Cortex of kidney (tissue), 1 donor: ENCODE results near the gene PTPRG.

Source experiments
- DNase-seq: peaks from one replicate; lab custom pipeline; 2025; lab: John Stamatoyannopoulos, UW

Gene PTPRG

GRCh38 chr3:61966200-61966599, 404.8 kb downstream of the PTPRG start:
- no peak for DNase-seq

- no peak for DNase-seq
Measured at GRCh38 chr3:61967019-61967418, 405.6 kb downstream of the PTPRG start.

DNA sequence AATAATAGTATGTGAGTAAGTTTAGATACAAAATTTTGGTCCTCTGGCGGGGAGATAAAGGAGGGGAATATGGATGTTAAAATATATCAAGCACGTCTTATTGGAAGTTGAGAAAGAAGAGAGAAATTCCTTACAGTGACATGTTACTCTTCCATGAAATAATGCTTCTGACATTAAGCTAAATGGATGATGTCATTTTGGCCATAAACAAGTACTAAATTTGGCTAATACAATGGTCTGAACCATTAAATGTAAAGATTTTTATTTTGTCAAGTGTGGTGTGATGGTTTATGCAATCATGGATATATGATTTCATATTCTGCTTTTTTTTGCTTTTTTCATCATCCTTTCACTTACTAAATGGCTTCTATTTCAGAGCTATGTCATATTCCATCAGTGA, 406.6 kb downstream of the PTPRG start:
- no peak for DNase-seq

DNA sequence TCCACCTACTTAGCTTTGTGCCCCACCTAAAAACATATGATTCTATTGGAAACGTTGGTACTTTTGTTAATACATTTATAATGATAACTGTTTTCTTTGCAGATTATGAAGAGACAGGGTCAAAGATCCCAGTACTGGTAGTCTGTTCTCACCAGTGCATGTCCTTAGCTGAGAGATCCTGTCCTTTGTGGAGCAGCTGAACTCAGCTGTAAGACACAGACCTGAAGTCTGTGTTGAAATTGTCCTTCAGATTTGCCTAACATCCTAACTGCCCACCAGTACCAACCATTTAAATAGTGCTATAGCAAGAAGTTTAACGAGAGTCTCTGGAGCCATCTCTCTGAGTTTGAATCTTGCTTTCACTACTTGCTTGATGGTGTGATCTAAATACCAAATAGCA, 413.3 kb downstream of the PTPRG start:
- DNase-seq: no peak

GRCh38 chr3:61975199-61975598, 413.8 kb downstream of the PTPRG start:
- DNase-seq: no peak

- no peak for DNase-seq
Measured at GRCh38 chr3:61975936-61976335, 414.6 kb downstream of the PTPRG start.

DNA sequence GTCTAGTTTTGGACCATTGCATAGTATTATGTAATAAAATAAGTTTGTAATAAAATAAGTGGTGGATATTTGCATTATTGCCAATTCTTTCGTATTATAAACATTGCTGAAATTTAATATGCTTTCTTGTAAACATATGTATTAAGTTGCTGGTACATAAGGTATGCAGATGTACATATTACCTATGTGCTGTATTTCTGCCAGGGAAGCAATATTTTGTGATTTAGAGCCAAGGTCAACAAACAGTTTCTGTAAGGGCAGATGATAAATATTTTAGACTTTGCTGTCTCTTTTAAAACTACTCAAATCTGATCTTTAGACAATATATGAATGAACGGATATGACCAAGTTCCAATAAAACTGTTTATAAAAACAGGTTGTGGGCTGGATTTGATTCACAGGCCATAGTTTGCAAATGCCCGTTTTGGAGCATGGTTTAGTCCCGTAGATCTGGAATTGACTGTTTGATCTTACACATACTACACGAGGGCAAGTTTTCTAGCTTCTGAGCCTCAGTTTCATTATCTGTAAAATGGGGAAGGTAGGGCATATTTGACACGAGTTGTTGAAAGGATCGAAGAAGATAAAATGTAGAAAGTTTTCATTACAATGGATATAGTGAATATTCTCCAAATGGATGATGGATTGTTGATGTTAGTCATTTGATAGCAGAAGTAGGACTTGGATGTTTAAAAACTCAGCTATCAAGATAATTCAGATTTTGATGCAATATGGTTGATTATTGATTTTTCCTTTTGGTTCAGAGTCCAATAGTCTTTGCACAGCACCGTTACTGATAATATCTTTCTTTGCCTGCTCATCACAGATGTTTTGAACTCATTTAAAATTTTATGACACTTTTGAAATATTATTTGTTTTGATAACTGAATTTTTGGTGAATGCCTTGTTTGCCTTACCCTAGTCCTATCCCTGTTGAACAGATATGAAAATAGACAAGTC, 417.4 kb downstream of the PTPRG start:
- DNase-seq: no peak

DNA sequence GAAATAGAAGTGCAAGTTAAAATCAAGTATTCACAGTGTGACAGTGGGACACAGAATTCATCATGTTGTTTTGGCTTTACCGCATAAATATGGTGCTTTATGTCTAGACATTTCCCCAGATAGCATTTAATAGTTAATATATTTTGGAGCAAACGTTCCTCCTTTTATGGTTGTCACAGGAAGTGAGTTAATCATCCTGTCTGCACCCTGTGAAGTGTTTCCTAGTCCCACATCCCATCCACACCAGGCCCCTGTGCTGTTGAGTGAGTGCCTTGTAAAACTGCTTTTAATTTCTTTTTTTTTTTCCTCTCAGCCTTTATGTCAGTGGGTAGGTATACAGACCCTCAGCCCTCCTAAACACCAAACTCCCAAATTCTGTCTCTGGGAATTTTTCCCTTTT, 418.3 kb downstream of the PTPRG start:
- DNase-seq: no peak

DNA sequence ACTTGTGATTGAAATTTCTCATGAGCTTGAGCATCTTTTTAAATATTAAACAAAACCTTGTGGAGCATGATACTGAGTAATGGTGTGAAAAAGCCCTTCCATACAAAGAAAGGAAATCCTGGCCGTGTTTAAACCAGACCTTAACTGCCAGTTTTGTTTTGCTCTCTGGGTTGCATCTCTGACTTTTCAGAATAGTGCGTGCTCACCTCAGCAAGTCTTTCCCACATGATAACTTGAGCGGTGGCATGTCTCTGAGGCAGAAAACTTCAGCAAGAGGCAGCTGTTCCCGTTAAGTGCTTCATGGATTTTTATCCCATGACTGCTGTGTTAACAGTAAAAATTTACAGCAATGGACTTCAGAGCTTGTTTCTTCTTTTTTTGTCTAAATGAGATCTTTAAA, 418.7 kb downstream of the PTPRG start:
- no peak for DNase-seq

GRCh38 chr3:61981060-61981459, 419.7 kb downstream of the PTPRG start:
- DNase-seq: no peak

- DNase-seq: no peak
Measured at GRCh38 chr3:61983479-61983878, 422.1 kb downstream of the PTPRG start.

DNA sequence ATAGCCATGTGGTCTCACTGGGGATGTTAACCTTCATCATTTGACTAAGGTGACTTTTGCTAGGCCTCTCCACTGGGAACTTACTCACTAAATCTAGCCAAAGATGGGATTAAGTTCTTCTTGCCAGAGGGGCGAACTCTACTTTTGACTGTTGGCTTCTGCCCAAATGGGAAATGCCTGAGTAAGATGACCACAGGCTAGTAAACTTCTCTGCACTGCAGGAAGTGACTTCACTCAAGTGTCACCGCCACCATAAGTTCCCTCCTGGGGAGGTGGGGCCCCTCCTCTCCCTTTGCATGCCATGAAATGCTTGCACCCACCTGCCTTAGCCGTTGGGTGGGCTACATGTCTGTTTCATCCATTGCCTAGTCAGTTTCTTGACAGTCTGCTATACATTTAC, 423.6 kb downstream of the PTPRG start:
- no peak for DNase-seq

- no peak for DNase-seq
Measured at GRCh38 chr3:61986473-61986872, 425.1 kb downstream of the PTPRG start.

- DNase-seq: no peak
Measured at GRCh38 chr3:61989681-61990080, 428.3 kb downstream of the PTPRG start.

DNA sequence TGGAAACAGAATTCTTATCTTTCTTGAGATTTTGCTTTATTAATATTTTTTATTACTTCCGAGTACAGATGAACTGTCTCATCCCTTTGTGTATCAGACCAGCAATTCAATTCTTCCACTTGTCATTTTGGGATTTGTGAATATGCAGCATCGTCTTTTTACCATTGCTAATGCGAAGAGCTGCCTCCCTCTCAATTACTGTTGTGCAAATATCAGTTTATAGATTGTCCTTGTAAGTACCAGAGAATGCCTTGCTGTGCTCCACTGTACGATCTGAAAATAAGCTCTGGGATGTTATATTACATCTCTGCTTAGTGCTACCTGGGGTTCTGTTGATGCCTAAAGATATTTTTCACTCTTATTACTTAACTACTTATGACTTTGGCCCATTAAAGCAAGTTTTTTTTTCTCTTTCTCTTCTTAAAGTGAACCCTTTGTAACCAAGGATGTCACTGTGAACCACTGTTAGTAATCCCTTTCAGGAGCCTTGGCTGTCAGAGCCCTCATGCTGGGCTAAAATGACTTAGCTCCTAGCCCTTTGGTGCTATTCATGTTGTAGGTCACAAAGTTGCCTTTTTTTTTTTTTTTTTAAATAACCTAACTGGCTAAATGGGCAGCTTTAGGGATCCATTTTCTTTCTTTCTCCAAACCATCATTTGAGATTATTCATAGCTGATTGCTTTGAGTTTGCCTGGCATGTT, 429.1 kb downstream of the PTPRG start:
- no peak for DNase-seq

DNA sequence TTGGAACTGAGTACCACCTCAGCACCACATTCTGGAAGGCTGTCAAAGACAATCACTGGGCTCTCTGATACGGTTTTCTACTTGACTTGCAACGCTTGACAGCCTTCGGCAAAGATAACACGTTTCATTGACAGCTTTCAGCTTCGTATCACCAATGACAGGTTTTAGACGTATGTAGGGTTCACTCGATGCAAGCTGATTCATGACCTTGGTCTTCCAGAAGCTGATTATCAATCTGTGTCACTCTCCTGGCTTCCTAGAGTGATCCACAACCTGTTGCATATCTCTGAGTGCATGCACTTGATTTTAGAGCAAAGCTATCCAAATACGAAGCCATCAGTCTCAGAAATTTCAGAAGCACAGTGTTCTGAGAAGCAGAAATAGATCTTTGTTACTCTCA, 430.3 kb downstream of the PTPRG start:
- no peak for DNase-seq

GRCh38 chr3:61996366-61996765, 435.0 kb downstream of the PTPRG start:
- no peak for DNase-seq

DNA sequence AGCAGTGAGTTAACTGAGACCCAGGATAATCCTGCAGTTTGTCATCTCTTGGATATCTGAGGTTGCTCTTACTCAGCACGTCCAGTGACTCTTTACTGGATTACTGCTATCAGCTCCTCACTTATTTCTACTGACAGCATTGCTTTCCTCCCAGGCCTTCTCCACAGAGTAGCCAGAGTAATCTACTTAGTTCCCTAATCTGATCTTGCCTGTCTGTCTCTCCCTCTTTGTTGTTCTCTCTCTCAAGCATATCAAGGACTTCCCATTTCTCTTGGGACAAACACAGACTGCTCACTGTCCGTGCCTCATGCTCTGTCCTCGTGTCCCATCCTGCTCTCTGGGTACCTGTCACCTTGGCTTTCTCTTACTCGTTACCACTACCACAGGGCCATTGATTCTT, 435.7 kb downstream of the PTPRG start:
- no peak for DNase-seq

DNA sequence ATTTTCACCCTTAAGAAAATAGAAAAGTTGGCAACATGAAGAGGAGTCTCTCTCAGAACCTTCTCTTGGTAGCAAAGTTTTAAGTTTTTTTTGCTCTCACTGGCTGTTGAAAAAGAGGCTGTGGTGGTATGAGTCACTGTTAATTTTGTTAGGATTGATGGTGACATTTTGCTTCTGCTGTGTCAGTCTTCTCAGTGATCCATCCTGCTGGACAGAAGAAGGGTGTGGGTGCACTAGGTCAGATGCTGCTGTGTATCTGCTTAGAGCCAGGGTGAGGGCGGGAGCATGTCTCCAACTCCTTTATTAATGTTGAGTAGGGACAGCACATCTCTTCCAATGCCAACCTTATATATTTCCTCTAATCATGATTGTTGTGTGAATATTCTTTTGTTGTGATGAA, 442.5 kb downstream of the PTPRG start:
- DNase-seq: no peak

DNA sequence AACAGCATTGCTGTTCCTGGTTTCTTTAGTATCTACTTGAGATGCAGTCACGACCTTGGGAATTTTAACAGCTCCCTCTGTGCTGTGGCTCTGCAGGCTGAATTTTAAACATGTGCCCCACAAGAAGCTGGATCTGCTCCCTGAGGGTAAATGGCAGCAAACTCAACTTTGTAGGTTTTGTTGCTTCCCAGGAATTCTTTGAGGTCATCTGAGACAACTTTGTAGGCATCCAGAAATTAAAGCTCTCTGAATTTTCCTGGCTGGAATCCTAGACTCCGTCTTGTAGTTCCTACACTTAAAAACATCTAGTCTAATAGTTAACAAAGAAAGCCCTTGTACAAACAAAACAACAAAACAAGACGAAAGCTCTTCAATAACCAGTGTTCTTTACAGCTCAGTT, 445.7 kb downstream of the PTPRG start:
- no peak for DNase-seq

GRCh38 chr3:62010989-62011388, 449.6 kb downstream of the PTPRG start:
- DNase-seq: no peak

GRCh38 chr3:62011666-62012065, 450.3 kb downstream of the PTPRG start:
- no peak for DNase-seq

GRCh38 chr3:62013951-62014350, 452.6 kb downstream of the PTPRG start:
- DNase-seq: no peak
